AG04449 (cell line): ENCODE measurements around the gene PIK3R1.

Source experiments
- CTCF ChIA-PET: fragments of 350-600 bp; formaldehyde crosslinking; extraction: SDS; loops from one replicate; lab custom pipeline; 2021; ENCODE audit warnings: antibody characterized with exemption; lab: Yijun Ruan, JAX
- POLR2A ChIA-PET: fragments of 400-600, 350-600 bp; formaldehyde crosslinking; extraction: SDS; loops from one replicate; lab custom pipeline; 2020; ENCODE audit warnings: antibody characterized with exemption, inconsistent platforms; lab: Yijun Ruan, JAX
- DNase-seq: peaks from one replicate; pipeline ENCODE4 v3.0.0-alpha.2; 2010; ENCODE audit warnings: low read depth, low spot score
- H3K4me3 ChIP-seq: 2 replicates; pipeline ENCODE4 v1.5.1; 2011; ENCODE audit warnings: low read depth, mild to moderate bottlenecking, control low read depth, low read length
- TF ChIP-seq, protein P1 (sequence below): IDR thresholded peaks from one replicate; pipeline ENCODE4 v1.5.1; 2011; ENCODE audit warnings: mild to moderate bottlenecking, moderate library complexity, low read length, control low read depth, inconsistent platforms; ENCODE audit not compliant: insufficient read depth; ENCODE audit errors: missing control alignments

PIK3R1 gene

DNA sequence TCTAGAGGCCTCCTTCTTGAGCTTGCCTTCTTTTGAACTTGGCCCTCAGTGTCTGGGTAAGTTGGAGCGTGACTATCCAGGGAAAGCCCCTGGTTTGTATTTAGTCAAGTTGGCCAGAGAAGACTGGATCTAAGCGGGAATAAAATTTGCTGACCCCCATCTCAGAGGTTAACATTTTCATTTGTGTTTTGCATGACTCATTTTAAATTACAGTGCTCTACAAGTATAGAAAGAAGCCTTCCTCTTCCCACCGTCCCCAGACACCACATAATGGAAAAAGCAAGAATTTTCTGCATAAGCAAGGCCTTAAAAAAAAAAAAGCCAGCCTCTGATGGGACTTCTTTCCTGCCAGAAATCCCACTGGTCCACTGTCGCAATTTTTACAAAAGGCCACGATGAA lies 27.2 kb downstream of the PIK3R1 start:
- TF ChIP-seq, protein P1, sequence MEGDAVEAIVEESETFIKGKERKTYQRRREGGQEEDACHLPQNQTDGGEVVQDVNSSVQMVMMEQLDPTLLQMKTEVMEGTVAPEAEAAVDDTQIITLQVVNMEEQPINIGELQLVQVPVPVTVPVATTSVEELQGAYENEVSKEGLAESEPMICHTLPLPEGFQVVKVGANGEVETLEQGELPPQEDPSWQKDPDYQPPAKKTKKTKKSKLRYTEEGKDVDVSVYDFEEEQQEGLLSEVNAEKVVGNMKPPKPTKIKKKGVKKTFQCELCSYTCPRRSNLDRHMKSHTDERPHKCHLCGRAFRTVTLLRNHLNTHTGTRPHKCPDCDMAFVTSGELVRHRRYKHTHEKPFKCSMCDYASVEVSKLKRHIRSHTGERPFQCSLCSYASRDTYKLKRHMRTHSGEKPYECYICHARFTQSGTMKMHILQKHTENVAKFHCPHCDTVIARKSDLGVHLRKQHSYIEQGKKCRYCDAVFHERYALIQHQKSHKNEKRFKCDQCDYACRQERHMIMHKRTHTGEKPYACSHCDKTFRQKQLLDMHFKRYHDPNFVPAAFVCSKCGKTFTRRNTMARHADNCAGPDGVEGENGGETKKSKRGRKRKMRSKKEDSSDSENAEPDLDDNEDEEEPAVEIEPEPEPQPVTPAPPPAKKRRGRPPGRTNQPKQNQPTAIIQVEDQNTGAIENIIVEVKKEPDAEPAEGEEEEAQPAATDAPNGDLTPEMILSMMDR: no peak
- CTCF ChIA-PET: no interaction called here
- no peak overlapping the region for H3K4me3 ChIP-seq
- POLR2A ChIA-PET: no interaction called here
- no peak for DNase-seq

DNA sequence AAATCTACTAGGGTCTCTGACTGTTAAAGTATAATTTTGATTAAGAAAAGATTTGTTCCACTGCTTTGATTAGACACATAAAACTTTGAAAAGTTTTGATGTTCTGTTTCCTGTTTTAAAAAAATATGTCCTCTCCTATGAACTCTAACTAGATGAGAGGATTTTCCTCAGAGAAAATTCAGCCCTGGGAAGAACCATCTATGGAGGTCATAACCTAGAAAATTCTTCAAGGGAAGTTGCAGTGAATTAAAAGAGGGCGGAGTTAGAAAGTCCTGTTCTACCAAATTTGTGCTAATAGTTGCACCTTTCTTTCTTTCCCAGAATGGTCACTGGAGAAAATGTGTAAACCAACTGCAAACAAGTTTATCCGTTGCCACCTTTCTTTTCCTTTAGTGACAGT lies 27.7 kb downstream of the PIK3R1 start:
- ChIA-PET CTCF (interaction anchor here (1.1 kb wide), 1 partner anchor 9 kb away, joined by 4 read pairs; no protein-coding TSS in a partner anchor), POLR2A (no interaction called here)
- no peak overlapping the region for H3K4me3 ChIP-seq
- no peak for DNase-seq
- TF ChIP-seq, protein P1: no peak

DNA sequence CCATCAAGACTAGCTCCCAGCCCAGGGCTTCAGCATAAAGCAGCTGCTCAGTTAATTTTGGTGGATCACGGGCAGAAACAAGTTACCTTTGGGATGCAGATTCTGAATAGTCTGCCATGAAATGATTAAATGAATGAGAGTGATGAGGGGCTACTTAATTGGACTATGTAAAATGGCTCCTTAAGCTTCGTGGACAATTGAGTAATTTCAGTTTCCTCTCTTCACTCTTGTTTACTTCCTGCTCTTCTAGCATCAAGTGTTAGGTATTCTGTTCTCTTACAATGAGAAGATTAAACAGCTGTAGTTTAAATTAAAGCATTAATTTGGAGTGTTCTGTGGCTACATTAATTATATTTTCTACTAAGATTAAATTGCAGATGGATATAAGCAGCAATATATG lies 28.1 kb downstream of the PIK3R1 start:
- TF ChIP-seq, protein P1: no peak
- no peak overlapping the region for H3K4me3 ChIP-seq
- ChIA-PET CTCF (interaction anchor here (1.1 kb wide), 1 partner anchor 9 kb away, joined by 4 read pairs; no protein-coding TSS in a partner anchor), POLR2A (no interaction called here)
- DNase-seq: no peak

DNA sequence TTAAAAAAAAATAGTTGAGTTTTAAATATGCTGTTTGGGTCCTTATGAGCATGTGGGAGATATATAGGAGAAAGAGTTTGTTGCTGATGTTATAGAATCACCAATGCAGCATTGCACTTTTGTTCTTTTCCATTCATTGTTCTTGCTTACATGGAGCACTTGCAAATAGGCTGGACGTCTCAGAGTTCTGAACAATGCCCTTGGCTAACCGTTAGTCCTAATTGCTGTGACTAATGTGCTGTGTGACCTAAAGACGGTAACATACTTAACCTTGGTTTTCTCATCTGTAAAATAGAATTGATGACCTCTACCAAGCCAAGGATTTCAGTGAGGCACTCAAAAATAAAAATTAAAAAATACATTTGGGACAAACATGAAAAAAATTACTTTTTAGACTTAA lies 29.8 kb downstream of the PIK3R1 start:
- no peak for DNase-seq
- TF ChIP-seq, protein P1: no peak
- ChIA-PET POLR2A (no interaction called here), CTCF (no interaction called here)
- no peak overlapping the region for H3K4me3 ChIP-seq

DNA sequence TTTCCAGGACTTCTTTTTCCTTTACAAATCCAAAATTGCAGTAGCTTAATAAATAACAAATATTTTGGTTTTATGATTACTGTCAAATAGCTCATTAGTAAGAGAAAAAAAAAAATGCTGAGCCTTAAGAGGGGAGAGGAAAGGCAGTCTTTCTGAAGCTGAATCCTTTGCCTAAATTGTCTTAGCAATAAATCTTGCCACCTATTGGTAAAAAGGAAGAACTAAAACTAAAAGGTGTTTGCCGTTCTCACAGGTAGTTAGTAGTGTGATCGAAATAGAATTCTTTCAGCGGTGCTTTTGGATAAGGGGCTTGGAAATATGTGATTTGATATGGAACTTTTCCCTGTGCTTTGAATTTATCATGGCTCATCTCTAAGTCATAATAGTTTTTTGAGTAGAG lies 31.2 kb downstream of the PIK3R1 start:
- ChIA-PET CTCF (no interaction called here), POLR2A (no interaction called here)
- DNase-seq: no peak

DNA sequence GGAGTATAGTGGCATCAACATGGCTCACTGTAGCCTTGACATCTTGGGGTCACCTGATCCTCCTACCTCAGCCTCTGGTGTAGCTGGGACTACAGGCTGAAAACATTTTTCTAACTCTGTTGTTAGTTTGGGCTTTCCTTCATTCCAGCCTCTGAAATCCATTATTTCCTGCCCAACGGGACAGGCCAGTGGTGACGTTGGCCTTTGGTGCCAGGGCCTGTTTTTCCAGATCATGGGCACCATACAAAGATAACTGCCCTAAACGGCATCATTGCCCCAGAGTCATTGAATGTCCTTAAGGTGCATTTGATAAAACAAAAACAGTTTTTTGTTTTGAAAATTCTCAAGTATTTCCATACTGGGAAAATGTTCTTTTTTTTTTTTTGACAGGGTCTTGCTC lies 32.1 kb downstream of the PIK3R1 start:
- H3K4me3 ChIP-seq: no peak overlapping the region
- TF ChIP-seq, protein P1: no peak
- DNase-seq: no peak
- POLR2A ChIA-PET: no interaction called here
- CTCF ChIA-PET: no interaction called here

More for the DNA sequence above, 31.2 kb downstream of the PIK3R1 start:
- no peak overlapping the region for H3K4me3 ChIP-seq
- TF ChIP-seq, protein P1: no peak
